Femur (tissue), 1 donor: Measurements from ENCODE around the gene NPIPA1.
"Not testable (repeated sequence)": the region's sequence is repeated elsewhere in the genome, so short reads cannot be mapped to it uniquely, and the experiment has no call there.

Experiments used
- DNase-seq: peaks from one replicate; pipeline ENCODE4 v3.0.0-alpha.2; 2017

The NPIPA1 gene

DNA sequence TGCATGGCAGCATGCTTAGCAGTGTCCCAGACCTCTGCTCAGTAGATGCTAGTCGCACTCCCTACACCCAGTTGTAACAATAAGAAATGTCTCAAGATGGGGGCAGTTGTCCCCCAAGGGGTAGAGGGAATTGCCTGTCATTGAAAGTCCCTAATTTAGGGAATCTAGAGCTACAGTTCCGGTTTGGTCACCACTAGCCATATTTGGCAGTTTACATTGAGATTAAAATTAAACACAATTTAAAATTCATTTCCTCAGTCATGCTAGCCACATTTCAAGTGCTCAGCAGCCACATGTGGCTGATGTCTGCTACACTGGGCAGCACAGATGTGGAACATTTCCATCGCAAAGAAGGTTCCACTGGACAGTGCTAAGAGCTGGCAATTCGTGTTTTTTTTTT lies 41.7 kb downstream of the NPIPA1 start:
- not testable (repeated sequence) for DNase-seq

DNA sequence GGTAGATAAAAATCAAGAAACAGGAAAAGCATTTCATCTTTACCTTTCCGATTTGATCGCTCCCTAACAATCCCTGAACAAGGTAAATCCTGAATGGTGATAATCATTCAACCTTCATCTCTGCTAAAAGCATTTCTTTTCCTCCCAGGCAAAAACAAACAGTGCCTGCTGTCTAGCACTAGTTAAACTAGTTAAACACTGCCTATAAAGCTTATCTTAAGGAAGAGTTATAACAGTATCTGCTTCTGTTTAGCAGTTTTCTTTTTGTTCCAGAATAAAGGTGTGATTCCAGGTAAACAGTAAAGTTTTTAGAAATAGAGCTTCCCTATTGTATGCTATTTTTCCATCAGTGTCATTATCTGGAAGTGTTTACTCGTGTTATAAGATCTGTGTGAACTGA lies 44.0 kb downstream of the NPIPA1 start:
- not testable (repeated sequence) for DNase-seq

DNA sequence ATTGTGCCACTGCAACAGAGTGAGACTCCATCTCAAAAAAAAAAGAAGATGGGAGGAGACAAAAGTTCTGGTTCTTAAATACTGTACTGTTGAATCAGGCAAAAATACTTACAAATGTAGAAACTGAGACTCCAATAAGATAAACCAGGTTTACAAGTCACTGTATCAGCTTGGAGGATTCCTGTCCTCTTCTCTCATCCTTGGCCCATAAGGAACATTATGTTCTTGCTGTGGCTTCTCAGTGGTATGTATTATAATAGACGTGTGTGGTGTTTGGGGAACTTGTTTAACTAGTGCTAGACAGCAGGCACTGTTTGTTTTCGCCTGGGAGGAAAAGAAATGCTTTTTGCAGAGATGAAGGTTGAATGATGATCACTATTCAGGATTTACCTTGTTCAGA lies 45.3 kb downstream of the NPIPA1 start:
- not testable (repeated sequence) for DNase-seq

DNA sequence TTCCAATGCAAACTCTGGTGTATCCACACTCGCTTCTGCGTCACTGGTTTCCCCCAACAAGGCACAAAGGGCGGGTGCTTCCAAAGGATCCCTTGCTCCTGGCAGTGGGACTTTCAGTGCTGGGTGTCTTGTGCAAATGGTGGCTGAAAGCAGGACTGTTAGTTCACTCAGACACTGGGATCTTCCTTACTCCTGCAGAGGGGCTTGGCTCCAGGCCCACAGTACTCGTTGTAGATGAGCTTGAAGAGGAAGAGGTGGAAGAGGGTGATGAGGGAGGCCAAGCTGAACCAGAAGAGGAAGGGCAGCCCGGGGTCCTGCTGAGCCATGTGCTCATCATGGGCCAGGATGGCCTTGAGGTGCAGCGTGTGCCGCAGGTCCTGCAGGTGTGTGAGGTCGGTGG lies 50.8 kb downstream of the NPIPA1 start:
- not testable (repeated sequence) for DNase-seq

DNA sequence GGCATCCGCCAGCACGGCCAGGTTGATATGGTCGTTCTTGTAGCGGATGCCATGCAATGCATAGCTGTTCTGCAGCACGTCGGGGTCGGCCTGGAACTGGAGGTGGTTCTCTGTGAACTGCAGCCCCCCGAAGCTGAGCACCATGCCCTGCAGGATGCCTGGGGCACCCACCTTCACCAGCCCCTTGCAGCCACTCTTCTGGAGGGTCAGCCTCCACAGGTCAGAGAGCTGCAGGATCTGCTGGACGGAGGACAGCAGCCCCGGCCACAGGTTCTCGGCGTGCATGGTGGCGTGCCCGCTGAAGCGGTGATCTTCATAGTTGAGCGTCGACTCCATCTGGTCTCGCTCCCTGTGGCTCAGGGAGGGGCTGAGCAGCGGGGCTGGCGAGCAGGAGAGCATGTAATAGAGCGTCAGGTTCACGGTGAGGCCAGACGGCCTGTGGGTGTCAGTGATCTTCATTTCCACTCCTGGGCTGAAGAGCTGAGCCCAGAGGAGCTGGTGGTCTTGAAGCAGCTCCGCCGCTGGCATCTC lies 51.5 kb downstream of the NPIPA1 start:
- DNase-seq, result peak; percentile 23

DNA sequence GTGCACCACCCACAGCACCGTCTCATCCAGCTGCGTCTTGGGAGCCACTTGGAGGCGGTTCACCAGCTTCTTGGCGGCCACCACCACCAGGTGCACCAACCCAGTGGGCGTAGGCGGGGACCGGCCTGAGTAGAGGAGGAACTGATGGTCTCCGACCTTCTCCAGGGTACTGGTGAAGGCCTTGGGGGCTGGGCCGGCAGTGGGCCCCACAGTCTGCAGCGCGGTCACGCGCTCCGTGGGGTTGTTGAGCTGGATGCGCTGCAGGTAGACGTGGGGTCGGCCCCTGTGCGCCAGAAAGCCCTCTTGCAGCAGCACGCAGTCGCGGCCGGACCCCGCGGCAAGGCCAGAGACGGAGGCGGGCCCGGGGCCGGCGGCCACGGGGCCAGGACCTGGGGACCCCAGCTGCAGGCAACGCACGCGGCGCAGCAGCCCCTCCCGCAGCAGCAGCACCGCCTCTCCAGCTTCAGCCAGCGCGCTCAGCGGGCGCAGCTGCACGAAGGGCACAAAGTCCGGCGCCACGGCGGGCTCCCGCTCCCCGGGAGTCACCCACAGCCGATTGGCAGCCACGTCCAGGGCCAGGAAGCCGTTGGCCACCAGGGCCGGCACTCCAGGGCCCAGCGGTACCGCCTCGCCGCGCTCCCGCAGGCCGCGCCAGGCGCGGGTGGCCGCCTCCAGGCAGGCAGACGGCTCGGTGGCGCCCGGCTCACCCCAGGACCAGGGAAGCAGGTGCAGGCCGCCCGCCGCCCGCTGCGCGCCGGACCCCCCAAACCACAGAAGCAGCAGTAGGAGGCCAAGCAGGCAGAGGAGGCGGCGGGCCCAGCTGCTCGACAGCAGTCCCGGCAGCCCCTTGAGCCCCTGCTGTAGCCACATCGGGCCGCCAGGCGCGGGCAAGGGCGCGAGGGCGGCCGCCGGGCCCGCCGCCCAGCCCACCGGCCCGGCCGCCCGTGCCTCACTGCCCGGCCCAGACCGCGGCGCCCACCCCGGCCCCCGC lies 52.3 kb downstream of the NPIPA1 start:
- DNase-seq, result peak; percentile 40

DNA sequence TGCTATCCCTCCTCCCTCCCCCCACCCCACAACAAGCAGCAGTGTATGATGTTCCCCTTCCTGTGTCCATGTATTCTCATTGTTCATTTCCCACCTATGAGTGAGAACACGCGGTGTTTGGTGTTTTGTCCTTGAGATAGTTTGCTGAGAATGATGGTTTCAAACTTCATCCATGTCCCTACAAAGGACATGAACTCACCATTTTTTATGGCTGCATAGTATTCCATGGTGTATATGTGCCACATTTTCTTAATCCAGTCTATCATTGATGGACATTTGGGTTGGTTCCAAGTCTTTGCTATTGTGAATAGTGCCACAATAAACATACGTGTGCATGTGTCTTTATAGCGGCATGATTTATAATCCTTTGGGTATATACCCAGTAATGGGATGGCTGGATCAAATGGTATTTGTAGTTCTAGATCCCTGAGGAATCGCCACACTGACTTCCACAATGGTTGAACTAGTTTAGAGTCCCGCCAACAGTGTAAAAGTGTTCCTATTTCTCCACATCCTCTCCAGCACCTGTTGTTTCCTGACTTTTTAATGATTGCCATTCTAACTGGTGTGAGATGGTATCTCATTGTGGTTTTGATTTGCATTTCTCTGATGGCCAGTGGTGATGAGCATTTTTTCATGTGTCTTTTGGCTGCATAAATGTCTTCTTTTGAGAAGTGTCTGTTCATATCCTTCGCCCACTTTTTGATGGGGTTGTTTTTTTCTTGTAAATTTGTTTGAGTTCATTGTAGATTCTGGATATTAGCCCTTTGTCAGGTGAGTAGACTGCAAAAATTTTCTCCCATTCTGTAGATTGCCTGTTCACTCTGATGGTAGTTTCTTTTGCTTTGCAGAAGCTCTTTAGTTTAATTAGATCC lies 56.3 kb downstream of the NPIPA1 start:
- not testable (repeated sequence) for DNase-seq

DNA sequence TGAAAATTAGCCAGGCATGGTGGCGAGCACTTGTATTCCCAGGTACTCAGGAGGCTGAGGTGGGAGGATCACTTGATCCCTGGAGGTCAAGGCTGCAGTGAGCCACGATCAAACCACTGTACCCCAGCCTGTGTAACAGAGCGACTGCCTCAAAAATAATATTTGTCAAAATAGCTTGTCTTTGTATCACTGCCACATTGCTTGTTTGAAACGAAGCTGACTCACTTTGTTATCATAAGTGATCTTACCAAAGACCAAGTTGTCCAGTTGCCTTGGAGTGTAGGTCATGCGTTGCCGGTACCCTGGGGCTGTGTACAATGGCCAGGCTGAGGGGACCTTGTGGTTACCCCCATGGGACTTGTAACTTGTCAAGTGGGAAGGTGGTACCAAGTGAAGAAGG lies 59.5 kb downstream of the NPIPA1 start:
- DNase-seq, result not testable (repeated sequence)

DNA sequence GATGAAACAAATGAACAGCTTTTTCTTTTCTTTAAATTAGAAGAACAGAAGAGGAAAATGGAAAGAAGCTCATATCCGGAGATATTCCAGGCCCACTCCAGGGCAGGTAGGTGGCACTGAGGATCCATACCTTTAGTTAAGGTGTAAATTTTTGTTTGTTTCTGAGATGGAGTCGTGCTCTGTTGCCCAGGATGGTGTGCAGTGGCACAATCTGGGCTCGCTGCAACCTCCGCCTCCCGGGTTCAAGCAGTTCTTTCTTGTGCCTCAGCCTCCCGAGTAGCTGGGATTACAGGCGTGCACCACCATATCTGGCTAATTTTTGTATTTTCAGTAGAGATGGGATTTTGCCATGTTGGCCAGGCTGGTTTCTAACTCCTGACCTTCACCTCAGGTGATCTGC lies 61.1 kb downstream of the NPIPA1 start:
- DNase-seq, result not testable (repeated sequence)

DNA sequence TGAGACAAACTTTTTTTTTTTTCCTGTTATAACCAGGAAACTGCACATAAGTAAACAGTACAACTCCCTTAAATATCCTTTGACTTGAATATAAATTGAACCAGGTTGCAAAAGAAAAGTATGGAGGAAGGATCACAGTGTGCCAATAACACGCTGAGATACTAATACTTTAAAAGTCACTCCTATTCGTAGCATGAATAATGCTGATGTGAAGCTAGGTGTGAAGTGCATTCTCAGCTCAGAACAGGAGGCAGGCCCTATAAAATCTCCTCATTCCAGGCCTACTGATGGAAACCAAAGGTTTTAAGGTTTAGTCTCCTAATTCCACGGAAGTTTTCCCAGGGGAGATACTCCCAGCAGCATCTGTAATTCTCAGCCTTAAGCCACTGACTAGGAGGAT lies 62.6 kb downstream of the NPIPA1 start:
- DNase-seq, result not testable (repeated sequence)
